KG1 (cell line): ENCODE measurements around the gene NXF2.
"Not testable (repeated sequence)": the region's sequence is repeated elsewhere in the genome, so short reads cannot be mapped to it uniquely, and the experiment has no call there.

Experiments used
- DNase-seq: peaks from one replicate; lab custom pipeline; 2025; lab: John Stamatoyannopoulos, UW

NXF2 gene, protein sequence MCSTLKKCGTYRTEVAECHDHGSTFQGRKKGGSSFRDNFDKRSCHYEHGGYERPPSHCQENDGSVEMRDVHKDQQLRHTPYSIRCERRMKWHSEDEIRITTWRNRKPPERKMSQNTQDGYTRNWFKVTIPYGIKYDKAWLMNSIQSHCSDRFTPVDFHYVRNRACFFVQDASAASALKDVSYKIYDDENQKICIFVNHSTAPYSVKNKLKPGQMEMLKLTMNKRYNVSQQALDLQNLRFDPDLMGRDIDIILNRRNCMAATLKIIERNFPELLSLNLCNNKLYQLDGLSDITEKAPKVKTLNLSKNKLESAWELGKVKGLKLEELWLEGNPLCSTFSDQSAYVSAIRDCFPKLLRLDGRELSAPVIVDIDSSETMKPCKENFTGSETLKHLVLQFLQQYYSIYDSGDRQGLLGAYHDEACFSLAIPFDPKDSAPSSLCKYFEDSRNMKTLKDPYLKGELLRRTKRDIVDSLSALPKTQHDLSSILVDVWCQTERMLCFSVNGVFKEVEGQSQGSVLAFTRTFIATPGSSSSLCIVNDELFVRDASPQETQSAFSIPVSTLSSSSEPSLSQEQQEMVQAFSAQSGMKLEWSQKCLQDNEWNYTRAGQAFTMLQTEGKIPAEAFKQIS

DNA sequence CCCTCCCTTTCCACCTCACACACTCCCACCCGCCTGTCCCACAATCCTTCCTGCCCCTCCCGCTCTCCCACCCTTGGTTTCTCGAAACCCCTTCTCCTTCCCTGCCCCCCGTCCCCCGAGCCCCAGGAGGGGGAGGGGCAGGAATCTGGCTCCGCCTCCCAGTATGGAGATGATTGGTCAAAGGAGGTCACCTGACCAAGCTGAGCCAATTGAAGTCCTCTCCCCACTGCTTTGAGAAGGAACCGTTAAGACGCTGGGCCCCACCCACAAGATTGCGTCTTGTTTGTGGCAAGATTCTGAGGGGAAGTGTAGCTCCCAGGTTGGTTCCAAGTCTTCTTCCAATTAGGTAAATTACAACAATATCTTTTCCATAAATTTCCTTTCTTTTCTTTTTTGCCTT, at the start of gene NXF2:
Gene NXF2 (plus strand): TSS at position 275 of the 400 bp plus-strand sequence. CDS start 59,912 bp downstream, outside the sequence.
- not testable (repeated sequence) for DNase-seq

DNA sequence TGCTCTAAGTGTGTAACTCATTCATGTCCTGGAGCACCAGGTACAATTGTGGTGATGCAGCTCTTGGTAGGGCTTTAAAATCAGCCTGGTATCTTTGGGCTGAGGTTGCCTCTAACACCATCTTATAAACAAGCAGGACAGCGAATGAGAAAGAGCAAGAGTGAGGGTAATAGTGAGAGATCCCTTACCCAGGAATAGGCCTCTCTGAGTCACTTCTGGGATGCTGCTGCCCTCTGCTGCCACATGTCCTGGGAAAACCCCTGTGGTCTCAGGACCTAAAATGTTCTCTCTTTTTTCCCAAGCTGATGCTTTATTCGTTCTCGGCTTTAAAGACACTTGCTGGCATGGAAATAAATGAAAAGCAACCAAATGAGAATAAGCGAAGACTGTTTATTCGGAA, 39.0 kb upstream of the NXF2 start:
- not testable (repeated sequence) for DNase-seq

DNA sequence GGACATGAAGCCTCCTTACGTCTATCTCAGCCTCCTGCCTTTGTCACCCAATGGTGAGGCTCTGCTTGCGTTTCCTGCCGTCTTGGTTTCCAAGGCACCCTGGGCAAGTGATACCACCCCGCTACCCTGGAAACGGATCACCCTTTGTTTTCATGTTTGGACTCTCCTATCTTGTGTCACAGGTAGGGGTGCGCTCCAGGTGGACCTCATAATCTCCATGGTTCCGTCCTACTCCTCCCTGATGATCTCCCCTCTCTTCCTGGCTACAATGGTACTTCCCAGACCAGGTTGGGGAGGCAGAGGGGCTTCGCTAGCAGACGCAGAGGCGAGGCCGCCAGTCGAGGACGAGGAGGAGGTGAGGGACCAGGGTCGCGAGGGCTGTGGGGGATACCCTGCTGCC, 32.0 kb upstream of the NXF2 start, which contains the start of gene TCP11X1:
Gene TCP11X1 (plus strand): TSS at position 316 of the 400 bp plus-strand sequence.
- not testable (repeated sequence) for DNase-seq

DNA sequence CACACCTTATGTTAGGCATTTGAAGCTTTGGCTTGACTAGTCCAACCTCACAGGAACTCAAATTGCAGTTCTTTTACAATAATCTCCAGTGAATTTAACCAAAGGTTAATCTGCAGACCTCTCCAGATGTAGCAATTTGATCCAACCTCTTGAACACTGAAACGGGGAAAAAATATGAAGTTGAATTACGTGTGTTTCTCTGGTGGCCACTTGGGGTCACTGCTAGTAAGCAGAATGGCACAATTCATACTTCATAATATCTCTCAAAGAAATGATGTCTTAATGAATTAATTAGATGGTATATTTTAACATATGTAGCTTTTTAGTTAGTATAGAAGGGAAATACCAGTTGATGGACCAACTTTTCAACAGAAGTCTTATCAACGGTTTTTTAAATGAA, 30.5 kb upstream of the NXF2 start:
- DNase-seq, result not testable (repeated sequence)

DNA sequence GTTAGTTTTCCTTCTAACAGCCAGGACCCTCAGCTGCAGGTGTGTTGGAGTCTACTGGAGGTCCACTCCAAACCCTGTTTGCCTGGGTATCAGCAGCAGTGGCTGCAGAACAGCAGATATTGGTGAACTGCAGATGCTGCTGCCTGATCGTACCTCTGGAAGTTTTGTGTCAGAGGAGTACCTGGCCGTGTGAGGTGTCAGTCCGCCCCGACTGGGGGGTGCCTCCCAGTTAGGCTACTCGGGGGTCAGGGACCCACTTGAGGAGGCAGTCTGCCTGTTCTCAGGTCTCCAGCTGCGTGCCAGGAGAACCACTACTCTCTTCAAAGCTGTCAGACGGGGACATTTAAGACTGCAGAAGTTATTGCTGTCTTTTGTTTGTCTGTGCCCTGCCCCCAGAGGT, 11.3 kb upstream of the NXF2 start:
- DNase-seq, result not testable (repeated sequence)

DNA sequence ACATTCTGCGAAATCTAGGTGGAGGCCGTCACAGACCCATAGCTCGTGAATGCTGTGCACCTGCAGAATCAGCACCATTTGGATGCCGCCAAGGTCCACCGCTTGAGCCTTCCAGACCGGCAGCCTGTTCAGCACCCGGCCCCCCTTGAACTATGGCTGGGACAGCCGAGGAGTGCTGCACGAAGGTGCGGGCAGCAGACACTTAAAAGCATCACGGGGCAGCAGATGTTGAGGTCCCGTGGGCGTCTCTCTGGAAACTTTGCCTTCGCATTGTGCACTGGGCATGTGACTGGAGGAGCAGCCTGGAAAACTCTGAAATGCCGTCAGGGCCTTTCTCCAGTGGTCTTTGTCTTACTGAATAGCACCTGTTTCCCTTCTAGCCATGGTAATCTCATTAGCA, 6.7 kb upstream of the NXF2 start:
- not testable (repeated sequence) for DNase-seq

DNA sequence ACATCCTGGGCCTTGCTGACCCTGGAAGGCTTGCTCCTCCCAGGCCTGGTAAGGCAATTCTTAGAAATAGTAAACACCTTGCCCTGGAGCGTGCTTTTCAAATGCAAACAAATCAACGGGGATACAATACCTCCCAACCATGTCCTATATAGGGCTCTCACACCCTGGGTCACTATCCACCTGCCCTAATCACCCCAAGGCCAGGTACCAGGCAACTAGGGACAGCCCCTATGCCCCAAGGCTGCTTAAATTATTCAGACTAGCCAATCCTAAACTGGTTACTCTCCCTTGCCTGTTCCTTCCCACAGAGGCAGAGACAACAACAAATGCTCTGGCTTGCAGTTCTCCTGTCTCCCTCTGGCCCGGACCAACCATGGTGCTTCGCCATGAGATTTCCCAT, 25.3 kb downstream of the NXF2 start:
- DNase-seq, result not testable (repeated sequence)

DNA sequence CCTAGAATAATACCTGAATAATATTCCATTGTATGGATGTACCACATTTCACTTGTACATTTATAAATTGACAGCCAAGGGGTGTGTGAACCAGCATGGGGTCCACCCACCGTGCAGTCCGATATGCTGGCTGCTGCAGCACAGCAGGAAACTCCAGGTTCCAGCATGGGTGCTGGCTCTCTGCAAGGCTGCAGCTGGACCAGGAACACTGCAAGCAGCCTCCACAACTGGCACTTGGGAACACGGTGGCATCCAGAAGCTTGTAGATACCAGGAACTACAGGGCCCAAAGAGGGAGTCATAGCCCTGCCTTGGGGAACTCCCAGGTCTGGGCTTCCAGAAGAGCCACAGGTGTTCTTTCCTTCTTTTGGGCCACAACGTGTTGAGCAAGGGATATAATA, 91.2 kb downstream of the NXF2 start:
- no peak for DNase-seq

DNA sequence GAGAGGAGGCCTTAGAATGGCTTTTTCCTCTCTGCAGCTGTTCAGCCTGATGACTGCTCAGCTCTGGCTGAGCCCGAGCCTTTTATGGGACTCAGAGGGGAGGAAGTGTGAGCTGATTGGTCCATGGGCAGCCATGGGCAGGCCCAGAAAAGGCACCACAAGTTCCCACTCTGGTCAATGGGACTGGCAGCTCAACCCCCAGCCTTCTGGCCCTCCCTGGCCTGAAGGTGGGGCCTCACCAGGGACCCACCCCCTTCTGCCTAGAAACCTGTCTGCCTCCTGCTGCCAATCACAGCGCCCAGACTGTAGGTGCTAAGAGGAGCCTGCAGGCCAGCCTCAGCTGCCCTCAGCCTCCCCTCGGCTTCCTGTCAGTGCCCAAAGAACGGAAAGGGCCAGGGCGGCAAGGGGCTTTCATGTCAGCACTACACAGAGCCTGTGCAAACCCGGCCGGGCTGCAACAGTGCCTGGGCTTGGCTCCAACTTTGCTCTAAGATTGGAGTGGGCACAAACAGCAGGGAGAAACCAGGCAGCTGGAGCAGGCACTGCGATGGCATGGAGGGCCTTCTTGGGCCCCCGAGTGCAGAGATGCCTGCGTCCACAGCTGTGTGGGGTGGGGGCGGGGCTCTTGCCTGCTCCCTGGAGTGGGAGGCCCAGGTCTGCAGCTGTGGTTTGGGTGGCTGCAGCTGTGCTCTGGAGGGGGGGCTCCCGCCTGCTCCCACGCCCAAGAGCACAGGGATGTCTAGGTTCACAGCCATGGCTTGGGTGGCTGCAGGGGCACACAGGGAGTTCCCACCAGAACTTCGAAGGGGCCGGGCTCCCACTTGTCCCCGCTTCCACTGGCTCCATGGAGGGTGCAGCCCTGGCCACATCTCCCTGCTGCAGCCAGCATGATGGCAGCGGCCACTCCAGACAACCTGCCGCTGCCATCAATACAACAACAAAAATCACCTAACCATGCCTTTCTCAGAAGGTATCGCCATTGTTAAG, 92.6 kb downstream of the NXF2 start:
- DNase-seq, result no peak

DNA sequence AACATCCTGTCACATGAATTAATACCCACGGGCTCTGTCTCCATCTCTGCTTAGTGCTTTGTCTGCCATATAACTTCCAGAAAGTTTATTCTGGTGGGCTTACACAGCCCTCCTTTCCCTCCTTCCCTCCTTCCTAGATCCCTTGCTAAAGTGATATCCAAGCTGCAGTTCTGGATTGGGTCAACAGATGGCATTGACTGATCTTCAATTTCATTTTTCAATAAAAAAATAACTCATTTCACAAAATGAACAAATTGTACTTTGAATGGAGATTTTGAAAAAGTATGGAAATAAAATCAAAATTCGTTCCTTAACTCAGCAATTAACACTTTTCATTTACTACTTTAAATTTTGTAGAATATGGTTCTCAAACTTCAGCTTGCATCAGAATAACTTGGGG, 94.9 kb downstream of the NXF2 start:
- no peak for DNase-seq

DNA sequence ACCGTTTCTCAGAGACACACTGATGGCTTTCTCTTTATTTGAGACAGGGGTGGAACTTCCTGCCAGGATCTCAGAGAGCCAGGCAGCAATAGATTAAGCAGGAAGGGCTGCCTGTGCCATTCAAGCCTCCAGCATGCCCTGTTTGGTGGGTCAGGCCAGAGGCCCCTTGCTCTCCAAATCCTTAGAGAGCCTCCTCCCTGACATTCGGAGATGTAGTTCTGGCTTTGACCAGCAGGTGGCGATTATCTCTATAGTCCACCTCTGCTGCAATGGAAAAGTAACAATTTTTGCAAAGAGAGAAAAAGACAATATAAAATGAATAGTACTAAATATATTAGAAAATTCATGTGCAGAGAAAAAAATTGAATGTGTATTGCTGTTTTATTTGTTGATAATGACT, 98.9 kb downstream of the NXF2 start:
- DNase-seq, result no peak
